ENCODE results near the gene FBLN7. TPM values are rescaled to one million over a fixed set of nuclear protein-coding genes. Genes with fewer than 3 reads are reported as not detected.

Gene FBLN7
- polyA plus RNA-seq, 3 donors: 9.8 to 13.2 (median 12.5) TPM

- DNase-seq (ENCODE audit: low read depth in 3 of 3, low spot score in 2 of 3): no peak
Observed at GRCh38 chr2:112155331-112156151, 17.4 kb downstream of the FBLN7 start.

GRCh38 chr2:112156152-112156986 lies 18.2 kb downstream of the FBLN7 start:
- no peak for DNase-seq (ENCODE audit: low read depth in 3 of 3, low spot score in 2 of 3)

GRCh38 chr2:112157472-112157871 lies 19.3 kb downstream of the FBLN7 start:
- no peak for DNase-seq (ENCODE audit: low read depth in 3 of 3, low spot score in 2 of 3)

GRCh38 chr2:112159454-112159921 lies 21.3 kb downstream of the FBLN7 start:
- DNase-seq (ENCODE audit: low read depth in 3 of 3, low spot score in 2 of 3): no peak

- DNase-seq (ENCODE audit: low read depth in 3 of 3, low spot score in 2 of 3): no peak
Observed at GRCh38 chr2:112160283-112161250, 22.4 kb downstream of the FBLN7 start.

GRCh38 chr2:112161431-112162145 lies 23.4 kb downstream of the FBLN7 start:
- no peak for DNase-seq (ENCODE audit: low read depth in 3 of 3, low spot score in 2 of 3)

- DNase-seq (ENCODE audit: low read depth in 3 of 3, low spot score in 2 of 3): no peak
Observed at GRCh38 chr2:112162341-112162740, 24.2 kb downstream of the FBLN7 start.

GRCh38 chr2:112162956-112163355 lies 24.8 kb downstream of the FBLN7 start:
- no peak for DNase-seq (ENCODE audit: low read depth in 3 of 3, low spot score in 2 of 3)

GRCh38 chr2:112163541-112163981 lies 25.4 kb downstream of the FBLN7 start:
- no peak for DNase-seq (ENCODE audit: low read depth in 3 of 3, low spot score in 2 of 3)

GRCh38 chr2:112164876-112165275 lies 26.7 kb downstream of the FBLN7 start:
- no peak for DNase-seq (ENCODE audit: low read depth in 3 of 3, low spot score in 2 of 3)

GRCh38 chr2:112165296-112165695 lies 27.1 kb downstream of the FBLN7 start:
- DNase-seq (ENCODE audit: low read depth in 3 of 3, low spot score in 2 of 3): no peak

GRCh38 chr2:112166806-112167499 lies 28.8 kb downstream of the FBLN7 start:
- DNase-seq (ENCODE audit: low read depth in 3 of 3, low spot score in 2 of 3): no peak

GRCh38 chr2:112168422-112169124 lies 30.4 kb downstream of the FBLN7 start:
- DNase-seq (ENCODE audit: low read depth in 3 of 3, low spot score in 2 of 3): no peak

- DNase-seq (ENCODE audit: low read depth in 3 of 3, low spot score in 2 of 3): no peak
Observed at GRCh38 chr2:112170495-112170894, 32.3 kb downstream of the FBLN7 start.

GRCh38 chr2:112173646-112174319 lies 35.6 kb downstream of the FBLN7 start:
- peak in 1 of 3 donors; percentile 12 for DNase-seq (ENCODE audit: low read depth in 3 of 3, low spot score in 2 of 3)

GRCh38 chr2:112174383-112174782 lies 36.2 kb downstream of the FBLN7 start:
- no peak for DNase-seq (ENCODE audit: low read depth in 3 of 3, low spot score in 2 of 3)

GRCh38 chr2:112175333-112175732 lies 37.1 kb downstream of the FBLN7 start:
- DNase-seq (ENCODE audit: low read depth in 3 of 3, low spot score in 2 of 3): no peak
